ENCODE measurements around the gene UBE2E3.
"Not testable (repeated sequence)": the region's sequence is repeated elsewhere in the genome, so short reads cannot be mapped to it uniquely, and the experiment has no call there.

The UBE2E3 gene

GRCh38 chr2:181077128-181077709 lies 96.8 kb downstream of the UBE2E3 start:
- DNase-seq, result no peak

GRCh38 chr2:181083140-181083539 lies 102.7 kb downstream of the UBE2E3 start:
- no peak for DNase-seq

- DNase-seq, result no peak
Measured at GRCh38 chr2:181085734-181086133, 105.3 kb downstream of the UBE2E3 start.

- DNase-seq, result not testable (repeated sequence)
Measured at GRCh38 chr2:181091920-181092319, 111.5 kb downstream of the UBE2E3 start.

- no peak for DNase-seq
Measured at GRCh38 chr2:181095486-181095885, 115.1 kb downstream of the UBE2E3 start.

- no peak for DNase-seq
Measured at GRCh38 chr2:181103659-181104058, 123.3 kb downstream of the UBE2E3 start.

GRCh38 chr2:181104512-181105115 lies 124.2 kb downstream of the UBE2E3 start:
- DNase-seq, result peak; percentile 16

GRCh38 chr2:181105562-181105961 lies 125.2 kb downstream of the UBE2E3 start:
- no peak for DNase-seq

GRCh38 chr2:181106229-181106628 lies 125.8 kb downstream of the UBE2E3 start:
- no peak for DNase-seq

GRCh38 chr2:181106789-181107627 lies 126.6 kb downstream of the UBE2E3 start:
- no peak for DNase-seq

GRCh38 chr2:181107628-181107945 lies 127.2 kb downstream of the UBE2E3 start:
- no peak for DNase-seq

- DNase-seq, result no peak
Measured at GRCh38 chr2:181111059-181111458, 130.7 kb downstream of the UBE2E3 start.

- no peak for DNase-seq
Measured at GRCh38 chr2:181112916-181113315, 132.5 kb downstream of the UBE2E3 start.
